IPS-20b (cell line): Measurements from ENCODE around the gene MYO16.

ENCODE experiments used
- H3K27ac ChIP-seq: one replicate; pipeline ENCODE4 v1.5.1; 2013; ENCODE audit warnings: low read length
- H3K27me3 ChIP-seq: 2 replicates; pipeline ENCODE4 v1.6.1; 2013; ENCODE audit warnings: mild to moderate bottlenecking, low read length, inconsistent platforms; ENCODE audit not compliant: insufficient read depth
- H3K36me3 ChIP-seq: 2 replicates; pipeline ENCODE4 v1.6.1; 2013; ENCODE audit warnings: low read depth, mild to moderate bottlenecking, inconsistent platforms, low read length, moderate library complexity; ENCODE audit not compliant: insufficient read depth
- H3K4me1 ChIP-seq: 2 replicates; pipeline ENCODE4 v1.6.1; 2013; ENCODE audit warnings: mild to moderate bottlenecking, control low read depth, inconsistent platforms, low read length, moderate library complexity; ENCODE audit not compliant: insufficient read depth
- H3K4me3 ChIP-seq: 2 replicates; pipeline ENCODE4 v1.5.1; 2013; ENCODE audit warnings: mild to moderate bottlenecking, low read length, inconsistent platforms
- H3K9ac ChIP-seq: 2 replicates; pipeline ENCODE4 v1.6.1; 2013; ENCODE audit warnings: low read depth, mild to moderate bottlenecking, inconsistent platforms, low read length, moderate library complexity
- H3K9me3 ChIP-seq: 2 replicates; pipeline ENCODE4 v1.6.1; 2013; ENCODE audit warnings: mild to moderate bottlenecking, low read depth, low read length, inconsistent platforms; ENCODE audit not compliant: insufficient read depth

Gene MYO16

GRCh38 chr13:109243311-109243951 lies 614.0 kb downstream of the MYO16 start:
- H3K4me1 ChIP-seq = no peaks in the 10 kb centered on the region; the same call in 1 of the 2 replicates
- peaks cover 7% of the 10 kb centered on the region for H3K9me3 ChIP-seq
- no peak overlapping the region for H3K27ac ChIP-seq
- H3K9ac ChIP-seq = no peak overlapping the region
- no peak overlapping the region for H3K4me3 ChIP-seq
- no peaks in the 10 kb centered on the region for H3K27me3 ChIP-seq
- no peaks in the 10 kb centered on the region for H3K36me3 ChIP-seq

DNA sequence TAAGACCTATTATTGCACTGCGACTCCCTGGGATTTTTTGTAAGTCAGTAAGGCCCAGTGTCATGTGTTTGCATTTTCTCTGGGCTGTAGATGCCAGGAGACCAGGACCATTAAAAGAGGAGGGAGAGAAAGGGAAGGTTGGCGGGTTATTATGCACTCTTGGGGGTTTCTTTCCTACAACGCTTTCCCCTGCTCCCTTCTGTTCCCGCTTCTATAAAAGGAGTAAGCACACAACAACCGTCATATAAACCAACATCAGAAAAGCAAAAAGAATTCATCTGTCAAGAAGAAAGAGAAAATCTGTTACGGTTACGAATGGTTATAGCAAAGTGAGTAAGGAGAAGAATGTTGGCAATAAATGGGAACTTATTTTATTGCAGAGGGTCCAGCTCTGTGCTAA lies 615.2 kb downstream of the MYO16 start:
- Histone ChIP-seq H3K4me1 (no peaks in the 10 kb centered on the region; the same call in 1 of the 2 replicates), H3K27ac (no peak overlapping the region), H3K4me3 (no peak overlapping the region), H3K27me3 (no peaks in the 10 kb centered on the region), H3K36me3 (no peaks in the 10 kb centered on the region), H3K9ac (no peak overlapping the region), H3K9me3 (peaks cover 7% of the 10 kb centered on the region)

GRCh38 chr13:109246001-109246400 lies 616.6 kb downstream of the MYO16 start:
- H3K4me1 ChIP-seq = no peaks in the 10 kb centered on the region; the same call in 1 of the 2 replicates
- H3K27ac ChIP-seq = no peak overlapping the region
- H3K9me3 ChIP-seq = peaks cover 7% of the 10 kb centered on the region
- H3K27me3 ChIP-seq = no peaks in the 10 kb centered on the region
- no peak overlapping the region for H3K9ac ChIP-seq
- H3K4me3 ChIP-seq = no peak overlapping the region
- no peaks in the 10 kb centered on the region for H3K36me3 ChIP-seq

- Histone ChIP-seq H3K4me1 (no peaks in the 10 kb centered on the region), H3K4me3 (no peak overlapping the region), H3K27ac (no peak overlapping the region), H3K9ac (no peak overlapping the region), H3K27me3 (no peaks in the 10 kb centered on the region), H3K36me3 (no peaks in the 10 kb centered on the region), H3K9me3 (peaks cover 7% of the 10 kb centered on the region)
Measured at GRCh38 chr13:109249780-109250528, 620.5 kb downstream of the MYO16 start.

DNA sequence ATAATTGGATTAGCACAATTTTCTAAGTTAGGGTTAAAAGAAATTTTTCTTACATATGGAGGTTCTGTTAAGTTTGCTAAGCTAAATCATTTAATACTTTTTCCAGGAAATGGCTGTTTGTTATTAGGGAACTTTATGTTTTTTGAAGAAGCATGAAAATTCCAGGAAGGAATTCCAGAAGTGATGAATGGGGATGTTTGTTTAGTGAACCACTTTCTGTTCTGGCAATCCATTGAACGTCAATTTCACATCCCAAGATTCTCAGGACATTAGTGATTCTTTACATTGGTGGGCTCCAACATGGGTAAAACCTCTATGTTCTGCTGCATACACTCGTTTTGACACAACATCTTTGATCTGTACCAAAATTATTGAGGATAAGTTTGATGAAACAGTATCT lies 622.5 kb downstream of the MYO16 start:
- no peak overlapping the region for H3K27ac ChIP-seq

GRCh38 chr13:109253316-109253715 lies 623.9 kb downstream of the MYO16 start:
- H3K36me3 ChIP-seq = no peaks in the 10 kb centered on the region
- H3K9ac ChIP-seq = no peak overlapping the region
- no peaks in the 10 kb centered on the region; the same call in none of the 2 replicates for H3K9me3 ChIP-seq
- H3K4me1 ChIP-seq = no peaks in the 10 kb centered on the region
- no peak overlapping the region for H3K4me3 ChIP-seq
- no peaks in the 10 kb centered on the region for H3K27me3 ChIP-seq
- no peak overlapping the region for H3K27ac ChIP-seq

More for the DNA sequence above, 622.5 kb downstream of the MYO16 start:
- H3K27me3 ChIP-seq = no peaks in the 10 kb centered on the region
- no peak overlapping the region for H3K9ac ChIP-seq
- H3K4me3 ChIP-seq = no peak overlapping the region
- peaks cover 7% of the 10 kb centered on the region for H3K9me3 ChIP-seq
- no peaks in the 10 kb centered on the region for H3K4me1 ChIP-seq
- H3K36me3 ChIP-seq = no peaks in the 10 kb centered on the region

- H3K4me3 ChIP-seq = no peak overlapping the region
- no peaks in the 10 kb centered on the region for H3K27me3 ChIP-seq
- H3K27ac ChIP-seq = no peak overlapping the region
- H3K9me3 ChIP-seq = no peaks in the 10 kb centered on the region; the same call in none of the 2 replicates
- no peaks in the 10 kb centered on the region for H3K4me1 ChIP-seq
- H3K36me3 ChIP-seq = no peaks in the 10 kb centered on the region
- H3K9ac ChIP-seq = no peak overlapping the region
Measured at GRCh38 chr13:109254274-109254673, 624.9 kb downstream of the MYO16 start.

GRCh38 chr13:109255141-109255856 lies 625.9 kb downstream of the MYO16 start:
- H3K27me3 ChIP-seq = no peaks in the 10 kb centered on the region
- H3K4me3 ChIP-seq = no peak overlapping the region
- no peak overlapping the region for H3K27ac ChIP-seq
- H3K36me3 ChIP-seq = no peaks in the 10 kb centered on the region
- H3K9me3 ChIP-seq = no peaks in the 10 kb centered on the region; the same call in 1 of the 2 replicates
- no peaks in the 10 kb centered on the region for H3K4me1 ChIP-seq
- H3K9ac ChIP-seq = no peak overlapping the region

DNA sequence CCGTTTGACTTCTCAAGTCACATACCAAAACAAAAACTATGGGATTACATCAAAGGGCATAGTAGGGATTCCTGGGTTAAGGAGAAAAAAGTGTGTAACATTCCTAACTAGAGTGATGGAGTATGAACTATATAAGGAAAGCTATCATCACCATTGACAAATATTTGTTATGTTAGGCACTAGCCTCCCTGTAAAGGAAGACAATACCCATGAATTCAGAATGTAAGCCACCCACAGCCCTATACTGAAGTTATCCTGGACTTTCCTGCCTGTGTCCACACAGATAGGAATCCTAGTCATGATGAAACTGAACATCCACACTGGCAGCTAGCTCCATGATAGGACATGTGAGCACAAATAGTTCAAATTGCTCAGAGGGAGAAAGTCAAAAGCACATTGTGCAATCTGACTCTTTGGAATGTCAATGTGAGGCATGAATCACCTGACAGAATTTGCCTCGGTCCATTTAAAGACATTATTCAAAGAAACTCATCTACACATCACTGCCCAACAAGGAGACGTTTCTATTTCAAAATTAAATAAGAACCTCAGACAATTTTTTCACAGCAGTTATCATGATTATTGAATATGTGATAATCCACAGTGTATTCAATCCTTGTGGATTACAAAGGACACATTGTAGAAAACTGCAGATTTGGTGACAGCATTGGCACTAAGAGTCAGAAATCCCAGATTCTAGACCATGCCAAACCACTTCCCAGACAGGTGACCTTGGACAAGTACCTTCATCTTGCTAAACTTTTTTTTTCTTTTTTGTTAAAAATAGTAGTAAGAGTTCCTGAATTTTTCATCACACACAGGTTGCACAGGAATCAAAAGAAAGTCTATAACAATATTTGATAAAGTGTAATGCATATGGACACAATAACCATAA lies 627.7 kb downstream of the MYO16 start:
- H3K9ac ChIP-seq = no peak overlapping the region
- H3K27ac ChIP-seq = no peak overlapping the region
- no peaks in the 10 kb centered on the region for H3K4me1 ChIP-seq
- H3K36me3 ChIP-seq = no peaks in the 10 kb centered on the region
- H3K27me3 ChIP-seq = no peaks in the 10 kb centered on the region
- H3K4me3 ChIP-seq = no peak overlapping the region
- peaks cover 5% of the 10 kb centered on the region; the same call in 1 of the 2 replicates for H3K9me3 ChIP-seq
